HepG2 (cell line): Measurements from ENCODE around the gene ARTN. TPM values are rescaled to one million over a fixed set of nuclear protein-coding genes. Genes with fewer than 3 reads are reported as not detected.

Experiments used
- ATF7 ChIP-seq, 2 experiments: fragments of 450-650 bp in 1 of 2; sonication (generic) in 1 of 2; formaldehyde crosslinking in 1 of 2; IDR thresholded peaks; 2 replicates each; pipeline versions ENCODE4 v1.4.0 to v1.6.1; 2016 to 2020; ENCODE audit warnings: antibody characterized with exemption in 1 of 2, mild to moderate bottlenecking in 1 of 2, missing genetic modification reagents in 1 of 2
- CCDC6 ChIP-seq: sonication (generic); formaldehyde crosslinking; IDR thresholded peaks from 2 replicates; pipeline ENCODE4 v1.8.1; 2022; ENCODE audit warnings: mild to moderate bottlenecking, missing genetic modification reagents, moderate library complexity
- HOXA3 ChIP-seq: sonication (generic); formaldehyde crosslinking; IDR thresholded peaks from 2 replicates; pipeline ENCODE4 v1.5.0; 2020; ENCODE audit warnings: missing genetic modification reagents
- NFIB ChIP-seq: sonication (generic); formaldehyde crosslinking; IDR thresholded peaks from 2 replicates; pipeline ENCODE4 v1.9.0; 2021; ENCODE audit warnings: missing genetic modification reagents, mild to moderate bottlenecking, borderline replicate concordance
- PAX8 ChIP-seq: sonication (generic); formaldehyde crosslinking; IDR thresholded peaks from 2 replicates; pipeline ENCODE4 v1.8.0; 2022; ENCODE audit warnings: mild to moderate bottlenecking, missing genetic modification reagents, borderline replicate concordance
- RORA ChIP-seq: sonication (generic); formaldehyde crosslinking; IDR thresholded peaks from 2 replicates; pipeline ENCODE4 v1.5.0; 2020; ENCODE audit warnings: mild to moderate bottlenecking, missing genetic modification reagents, moderate library complexity
- SOX13 ChIP-seq, 3 experiments: fragments of 450-650 bp in 1 of 3; sonication (generic) in 1 of 3; formaldehyde crosslinking in 1 of 3; IDR thresholded peaks in 2 of 3; conservative IDR thresholded peaks in 1 of 3; 2 replicates each; pipeline versions ENCODE4 v1.5.0 to v1.6.1; 2016 to 2020; ENCODE audit warnings: antibody characterized with exemption in 1 of 3, mild to moderate bottlenecking in 1 of 3, missing compliant biosample characterization in 1 of 3, missing genetic modification reagents in 1 of 3, moderate library complexity in 1 of 3
- ZNF326 ChIP-seq: sonication (generic); formaldehyde crosslinking; IDR thresholded peaks from 2 replicates; pipeline ENCODE4 v1.4.0; 2020; ENCODE audit warnings: missing genetic modification reagents, borderline replicate concordance
- ZNF577 ChIP-seq: sonication (generic); formaldehyde crosslinking; IDR thresholded peaks from 2 replicates; pipeline ENCODE4 v1.4.0; 2020; ENCODE audit warnings: mild to moderate bottlenecking, low read depth, missing genetic modification reagents, borderline replicate concordance
- ZNF619 ChIP-seq: sonication (generic); formaldehyde crosslinking; IDR thresholded peaks from 2 replicates; pipeline ENCODE4 v1.4.0; 2020; ENCODE audit warnings: mild to moderate bottlenecking, missing genetic modification reagents
- polyA plus RNA-seq, 8 experiments: library from polyadenylated mRNA; depleted of rRNA in 3 of 8; stranded (reverse) in 7 of 8; unstranded in 1 of 8; fragments of >200 nt; fragmentation: Illumina TruSeq in 4 of 8; extraction: Trizol in 4 of 8; gene quantifications; 2 replicates each; pipeline versions ENCODE4 v1.2.1 to v1.2.3, GENCODE V29; 2011 to 2016; ENCODE audit warnings: low read depth in 4 of 8, missing spikeins in 1 of 8, mixed read lengths in 1 of 8; ENCODE audit not compliant: insufficient read depth in 1 of 8
- total RNA-seq, 5 experiments: library from RNA; depleted of rRNA; stranded (reverse); fragments of >200 nt; fragmentation: Illumina TruSeq; extraction: Trizol; gene quantifications; 2 replicates each; pipeline ENCODE4 v1.2.3, GENCODE V29; 2016; ENCODE audit warnings: low read depth in 1 of 5
- TF ChIP-seq, protein P1 (sequence below): sonication (generic); formaldehyde crosslinking; IDR thresholded peaks from 2 replicates; pipeline ENCODE4 v1.4.0; 2020; ENCODE audit warnings: missing genetic modification reagents, borderline replicate concordance
- TF ChIP-seq, protein P2 (sequence below): sonication (generic); IDR thresholded peaks from 2 replicates; pipeline ENCODE4 v1.6.1; 2016; ENCODE audit warnings: low read depth, borderline replicate concordance
- TF ChIP-seq, protein P3 (sequence below): sonication (generic); formaldehyde crosslinking; IDR thresholded peaks from 2 replicates; pipeline ENCODE4 v1.4.0; 2020; ENCODE audit warnings: mild to moderate bottlenecking, missing genetic modification reagents

The ARTN gene
- total and polyA plus RNA-seq, 2 of the 13 experiments (the other 11 are each of a cell fraction or from before 2014, with no cell fraction given): 0.11 to 0.62 TPM

DNA sequence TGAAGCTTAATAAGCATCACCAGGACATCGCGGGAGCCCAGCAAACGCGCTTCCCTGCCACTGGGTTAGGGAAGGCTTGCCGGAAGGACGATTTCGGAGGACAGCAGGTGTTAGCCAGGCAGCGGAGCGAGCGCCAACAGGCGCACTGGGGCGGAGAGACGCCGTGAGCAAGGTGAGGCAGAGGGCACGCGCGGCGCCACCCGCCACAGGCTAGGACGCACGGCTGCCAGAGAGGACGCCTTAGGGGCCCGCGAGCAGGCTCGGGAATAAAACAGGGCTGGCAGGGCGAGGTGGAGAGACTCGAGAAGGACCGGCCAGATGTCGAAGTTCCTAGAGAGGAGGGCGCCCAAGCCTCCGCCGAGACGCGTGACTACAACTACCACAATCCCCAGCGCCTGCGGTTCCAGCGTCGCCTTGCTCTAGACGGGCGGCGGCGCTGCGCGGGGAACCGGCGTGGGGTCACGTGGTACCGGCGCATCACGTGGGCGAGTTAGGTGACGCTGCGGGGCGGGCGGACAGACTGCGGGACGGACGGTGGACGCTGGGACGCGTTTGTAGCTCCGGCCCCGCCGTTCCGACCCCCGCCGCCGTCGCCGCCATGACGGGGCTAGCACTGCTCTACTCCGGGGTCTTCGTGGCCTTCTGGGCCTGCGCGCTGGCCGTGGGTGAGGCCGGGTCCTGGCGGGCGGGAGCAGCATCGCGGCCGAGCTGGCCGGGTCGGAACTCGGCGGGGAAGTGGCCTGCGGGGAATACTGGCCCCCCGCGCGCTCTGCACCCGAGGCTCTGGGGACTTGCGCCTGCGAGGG, 41.0 kb downstream of the ARTN start, which contains the start of gene ATP6V0B (continued):
- TF ChIP-seq SOX13 (IDR thresholded peaks at IDR 0.05) (no peak), SOX13 (CRISPR knock-in tag; conservative IDR thresholded peaks at IDR 0.05 in 1 of 2, IDR thresholded peaks at IDR 0.05 in 1 of 2) (peak in 1 of 2 experiments; percentile 21; a peak in 1 of 4 replicates), HOXA3 (peak; percentile 94), ZNF577 (CRISPR knock-in tag) (no peak), ZNF619 (CRISPR knock-in tag) (no peak), ZNF326 (no peak), ATF7 (IDR thresholded peaks at IDR 0.05) (no peak), ATF7 (CRISPR knock-in tag; IDR thresholded peaks at IDR 0.05) (no peak), PAX8 (CRISPR knock-in tag) (no peak), NFIB (no peak), RORA (CRISPR knock-in tag) (no peak), CCDC6 (CRISPR knock-in tag) (peak; percentile 69; the same call in 1 of the 2 replicates)
- TF ChIP-seq, protein P1, sequence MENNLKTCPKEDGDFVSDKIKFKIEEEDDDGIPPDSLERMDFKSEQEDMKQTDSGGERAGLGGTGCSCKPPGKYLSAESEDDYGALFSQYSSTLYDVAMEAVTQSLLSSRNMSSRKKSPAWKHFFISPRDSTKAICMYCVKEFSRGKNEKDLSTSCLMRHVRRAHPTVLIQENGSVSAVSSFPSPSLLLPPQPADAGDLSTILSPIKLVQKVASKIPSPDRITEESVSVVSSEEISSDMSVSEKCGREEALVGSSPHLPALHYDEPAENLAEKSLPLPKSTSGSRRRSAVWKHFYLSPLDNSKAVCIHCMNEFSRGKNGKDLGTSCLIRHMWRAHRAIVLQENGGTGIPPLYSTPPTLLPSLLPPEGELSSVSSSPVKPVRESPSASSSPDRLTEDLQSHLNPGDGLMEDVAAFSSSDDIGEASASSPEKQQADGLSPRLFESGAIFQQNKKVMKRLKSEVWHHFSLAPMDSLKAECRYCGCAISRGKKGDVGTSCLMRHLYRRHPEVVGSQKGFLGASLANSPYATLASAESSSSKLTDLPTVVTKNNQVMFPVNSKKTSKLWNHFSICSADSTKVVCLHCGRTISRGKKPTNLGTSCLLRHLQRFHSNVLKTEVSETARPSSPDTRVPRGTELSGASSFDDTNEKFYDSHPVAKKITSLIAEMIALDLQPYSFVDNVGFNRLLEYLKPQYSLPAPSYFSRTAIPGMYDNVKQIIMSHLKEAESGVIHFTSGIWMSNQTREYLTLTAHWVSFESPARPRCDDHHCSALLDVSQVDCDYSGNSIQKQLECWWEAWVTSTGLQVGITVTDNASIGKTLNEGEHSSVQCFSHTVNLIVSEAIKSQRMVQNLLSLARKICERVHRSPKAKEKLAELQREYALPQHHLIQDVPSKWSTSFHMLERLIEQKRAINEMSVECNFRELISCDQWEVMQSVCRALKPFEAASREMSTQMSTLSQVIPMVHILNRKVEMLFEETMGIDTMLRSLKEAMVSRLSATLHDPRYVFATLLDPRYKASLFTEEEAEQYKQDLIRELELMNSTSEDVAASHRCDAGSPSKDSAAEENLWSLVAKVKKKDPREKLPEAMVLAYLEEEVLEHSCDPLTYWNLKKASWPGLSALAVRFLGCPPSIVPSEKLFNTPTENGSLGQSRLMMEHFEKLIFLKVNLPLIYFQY (CRISPR knock-in tag): no peak
- TF ChIP-seq, protein P2, sequence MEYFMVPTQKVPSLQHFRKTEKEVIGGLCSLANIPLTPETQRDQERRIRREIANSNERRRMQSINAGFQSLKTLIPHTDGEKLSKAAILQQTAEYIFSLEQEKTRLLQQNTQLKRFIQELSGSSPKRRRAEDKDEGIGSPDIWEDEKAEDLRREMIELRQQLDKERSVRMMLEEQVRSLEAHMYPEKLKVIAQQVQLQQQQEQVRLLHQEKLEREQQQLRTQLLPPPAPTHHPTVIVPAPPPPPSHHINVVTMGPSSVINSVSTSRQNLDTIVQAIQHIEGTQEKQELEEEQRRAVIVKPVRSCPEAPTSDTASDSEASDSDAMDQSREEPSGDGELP: peak; percentile 20; the same call in 1 of the 2 replicates
- TF ChIP-seq, protein P3, sequence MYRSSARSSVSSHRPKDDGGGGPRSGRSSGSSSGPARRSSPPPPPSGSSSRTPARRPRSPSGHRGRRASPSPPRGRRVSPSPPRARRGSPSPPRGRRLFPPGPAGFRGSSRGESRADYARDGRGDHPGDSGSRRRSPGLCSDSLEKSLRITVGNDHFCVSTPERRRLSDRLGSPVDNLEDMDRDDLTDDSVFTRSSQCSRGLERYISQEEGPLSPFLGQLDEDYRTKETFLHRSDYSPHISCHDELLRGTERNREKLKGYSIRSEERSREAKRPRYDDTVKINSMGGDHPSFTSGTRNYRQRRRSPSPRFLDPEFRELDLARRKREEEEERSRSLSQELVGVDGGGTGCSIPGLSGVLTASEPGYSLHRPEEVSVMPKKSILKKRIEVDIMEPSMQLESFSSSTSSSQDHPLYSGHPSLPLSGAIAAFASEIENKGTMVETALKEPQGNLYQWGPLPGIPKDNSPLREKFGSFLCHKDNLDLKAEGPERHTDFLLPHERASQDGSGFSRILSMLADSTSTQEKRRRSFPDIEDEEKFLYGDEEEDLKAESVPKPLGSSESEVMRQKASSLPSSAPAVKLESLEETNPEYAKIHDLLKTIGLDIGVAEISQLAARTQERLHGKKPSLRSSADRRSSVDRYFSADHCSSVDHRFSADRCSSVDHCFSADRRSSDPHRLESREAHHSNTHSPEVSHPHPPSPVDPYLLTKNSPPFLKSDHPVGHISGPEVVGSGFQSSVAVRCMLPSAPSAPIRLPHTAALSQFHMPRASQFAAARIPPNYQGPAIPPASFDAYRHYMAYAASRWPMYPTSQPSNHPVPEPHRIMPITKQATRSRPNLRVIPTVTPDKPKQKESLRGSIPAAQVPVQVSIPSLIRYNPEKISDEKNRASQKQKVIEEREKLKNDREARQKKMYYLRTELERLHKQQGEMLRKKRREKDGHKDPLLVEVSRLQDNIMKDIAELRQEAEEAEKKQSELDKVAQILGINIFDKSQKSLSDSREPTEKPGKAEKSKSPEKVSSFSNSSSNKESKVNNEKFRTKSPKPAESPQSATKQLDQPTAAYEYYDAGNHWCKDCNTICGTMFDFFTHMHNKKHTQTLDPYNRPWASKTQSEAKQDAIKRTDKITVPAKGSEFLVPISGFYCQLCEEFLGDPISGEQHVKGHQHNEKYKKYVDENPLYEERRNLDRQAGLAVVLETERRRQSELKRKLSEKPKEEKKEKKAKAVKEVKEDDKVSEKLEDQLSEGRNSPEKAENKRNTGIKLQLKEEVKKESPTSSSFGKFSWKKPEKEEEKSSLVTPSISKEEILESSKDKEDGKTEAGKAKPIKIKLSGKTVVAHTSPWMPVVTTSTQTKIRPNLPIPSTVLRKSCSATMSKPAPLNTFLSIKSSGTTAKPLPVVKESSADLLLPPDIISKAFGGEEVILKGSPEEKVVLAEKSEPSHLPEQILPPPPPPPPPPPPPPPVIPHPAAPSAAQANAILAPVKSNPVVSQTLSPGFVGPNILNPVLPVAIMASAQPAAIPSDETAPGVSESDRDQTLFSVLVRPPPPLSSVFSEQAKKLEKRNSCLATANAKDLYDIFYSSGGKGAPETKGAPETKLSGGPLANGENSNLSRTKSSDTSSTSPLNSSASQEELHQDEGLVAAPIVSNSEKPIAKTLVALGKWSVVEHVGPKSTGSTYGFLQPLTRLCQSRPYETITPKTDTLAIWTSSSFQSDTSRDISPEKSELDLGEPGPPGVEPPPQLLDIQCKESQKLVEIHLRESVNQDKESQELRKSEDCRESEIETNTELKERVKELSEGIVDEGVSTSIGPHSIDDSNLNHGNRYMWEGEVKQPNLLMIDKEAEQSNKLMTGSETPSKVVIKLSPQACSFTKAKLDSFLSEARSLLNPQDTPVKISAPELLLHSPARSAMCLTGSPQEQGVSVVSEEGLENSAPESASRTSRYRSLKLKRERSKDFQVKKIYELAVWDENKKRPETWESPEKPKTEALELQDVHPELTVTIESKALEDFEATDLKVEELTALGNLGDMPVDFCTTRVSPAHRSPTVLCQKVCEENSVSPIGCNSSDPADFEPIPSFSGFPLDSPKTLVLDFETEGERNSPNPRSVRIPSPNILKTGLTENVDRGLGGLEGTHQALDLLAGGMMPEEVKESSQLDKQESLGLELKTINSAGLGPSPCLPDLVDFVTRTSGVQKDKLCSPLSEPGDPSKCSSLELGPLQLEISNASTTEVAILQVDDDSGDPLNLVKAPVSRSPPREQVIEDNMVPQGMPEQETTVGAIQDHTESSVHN (CRISPR knock-in tag): no peak; the same call in 1 of the 2 replicates
